Measurements from ENCODE around the gene GALK1. TPM values are rescaled to one million over a fixed set of nuclear protein-coding genes. Genes with fewer than 3 reads are reported as not detected.

The GALK1 gene
- total and polyA plus RNA-seq, 2 of the 13 experiments (the other 11 are each of a cell fraction or from before 2014, with no cell fraction given): 59.9 to 93.6 TPM

DNA sequence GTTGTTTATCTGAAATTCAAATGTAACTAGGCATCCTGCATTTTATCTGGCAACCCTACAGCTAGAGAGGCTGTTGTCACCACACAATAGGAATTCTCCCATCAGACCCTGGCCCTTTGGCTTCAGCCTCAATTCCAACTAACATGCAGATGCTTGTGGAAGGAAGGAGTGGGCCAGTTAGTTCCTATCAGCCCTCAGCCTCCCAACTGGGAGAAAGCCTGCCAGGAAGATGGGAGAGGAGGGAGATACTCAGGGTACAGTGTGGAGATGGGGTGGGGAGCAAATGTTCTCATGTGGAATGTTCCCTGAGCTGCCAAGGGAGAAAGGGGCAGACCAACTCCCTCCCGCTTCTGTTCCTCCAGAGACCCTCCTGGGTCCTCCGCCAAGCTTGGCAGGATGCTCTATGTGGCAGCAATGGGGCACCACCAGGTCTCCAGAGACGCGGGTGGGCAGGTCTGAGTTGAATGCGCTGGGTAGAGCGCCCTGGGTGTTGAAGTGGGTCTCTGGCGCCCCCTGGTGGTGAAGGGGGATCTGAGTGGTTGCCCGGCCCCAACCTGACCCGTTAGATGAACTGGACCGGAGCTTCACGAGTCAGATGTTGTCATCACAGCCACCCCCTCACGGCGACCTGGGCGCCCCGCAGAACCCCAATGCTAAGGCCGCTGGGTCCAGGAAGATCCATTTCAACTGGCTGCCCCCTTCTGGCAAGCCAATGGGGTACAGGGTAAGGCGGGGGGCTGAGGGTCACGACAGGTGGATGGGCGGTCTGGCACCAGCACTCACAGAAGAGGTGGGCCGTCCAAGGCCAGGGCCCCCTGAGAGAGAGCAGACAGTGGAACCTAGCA is 15.2 kb downstream of the GALK1 start (continued):
- TF ChIP-seq, protein P1, sequence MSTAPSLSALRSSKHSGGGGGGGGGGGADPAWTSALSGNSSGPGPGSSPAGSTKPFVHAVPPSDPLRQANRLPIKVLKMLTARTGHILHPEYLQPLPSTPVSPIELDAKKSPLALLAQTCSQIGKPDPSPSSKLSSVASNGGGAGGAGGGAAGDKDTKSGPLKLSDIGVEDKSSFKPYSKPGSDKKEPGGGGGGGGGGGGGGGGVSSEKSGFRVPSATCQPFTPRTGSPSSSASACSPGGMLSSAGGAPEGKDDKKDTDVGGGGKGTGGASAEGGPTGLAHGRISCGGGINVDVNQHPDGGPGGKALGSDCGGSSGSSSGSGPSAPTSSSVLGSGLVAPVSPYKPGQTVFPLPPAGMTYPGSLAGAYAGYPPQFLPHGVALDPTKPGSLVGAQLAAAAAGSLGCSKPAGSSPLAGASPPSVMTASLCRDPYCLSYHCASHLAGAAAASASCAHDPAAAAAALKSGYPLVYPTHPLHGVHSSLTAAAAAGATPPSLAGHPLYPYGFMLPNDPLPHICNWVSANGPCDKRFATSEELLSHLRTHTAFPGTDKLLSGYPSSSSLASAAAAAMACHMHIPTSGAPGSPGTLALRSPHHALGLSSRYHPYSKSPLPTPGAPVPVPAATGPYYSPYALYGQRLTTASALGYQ (CRISPR knock-in tag; IDR thresholded peaks at IDR 0.05): no peak
- TF ChIP-seq SMAD9 (CRISPR knock-in tag; IDR thresholded peaks at IDR 0.05): no peak
- TF ChIP-seq, protein P2, sequence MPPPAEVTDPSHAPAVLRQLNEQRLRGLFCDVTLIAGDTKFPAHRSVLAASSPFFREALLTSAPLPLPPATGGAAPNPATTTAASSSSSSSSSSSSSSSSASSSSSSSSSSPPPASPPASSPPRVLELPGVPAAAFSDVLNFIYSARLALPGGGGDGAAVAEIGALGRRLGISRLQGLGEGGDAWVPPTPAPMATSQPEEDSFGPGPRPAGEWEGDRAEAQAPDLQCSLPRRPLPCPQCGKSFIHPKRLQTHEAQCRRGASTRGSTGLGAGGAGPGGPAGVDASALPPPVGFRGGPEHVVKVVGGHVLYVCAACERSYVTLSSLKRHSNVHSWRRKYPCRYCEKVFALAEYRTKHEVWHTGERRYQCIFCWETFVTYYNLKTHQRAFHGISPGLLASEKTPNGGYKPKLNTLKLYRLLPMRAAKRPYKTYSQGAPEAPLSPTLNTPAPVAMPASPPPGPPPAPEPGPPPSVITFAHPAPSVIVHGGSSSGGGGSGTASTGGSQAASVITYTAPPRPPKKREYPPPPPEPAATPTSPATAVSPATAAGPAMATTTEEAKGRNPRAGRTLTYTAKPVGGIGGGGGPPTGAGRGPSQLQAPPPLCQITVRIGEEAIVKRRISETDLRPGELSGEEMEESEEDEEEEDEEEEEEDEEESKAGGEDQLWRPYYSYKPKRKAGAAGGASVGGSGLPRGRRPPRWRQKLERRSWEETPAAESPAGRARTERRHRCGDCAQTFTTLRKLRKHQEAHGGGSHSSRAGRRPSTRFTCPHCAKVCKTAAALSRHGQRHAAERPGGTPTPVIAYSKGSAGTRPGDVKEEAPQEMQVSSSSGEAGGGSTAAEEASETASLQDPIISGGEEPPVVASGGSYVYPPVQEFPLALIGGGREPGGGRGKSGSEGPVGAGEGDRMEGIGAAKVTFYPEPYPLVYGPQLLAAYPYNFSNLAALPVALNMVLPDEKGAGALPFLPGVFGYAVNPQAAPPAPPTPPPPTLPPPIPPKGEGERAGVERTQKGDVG (CRISPR knock-in tag; IDR thresholded peaks at IDR 0.05; ENCODE audit: borderline replicate concordance): no peak
- no peak for TF ChIP-seq ZNF720 (CRISPR knock-in tag; IDR thresholded peaks at IDR 0.05)
- no peak for TF ChIP-seq ZBTB3 (CRISPR knock-in tag; IDR thresholded peaks at IDR 0.05; ENCODE audit: borderline replicate concordance, low read depth)
- no peak for TF ChIP-seq ZNF431 (CRISPR knock-in tag; IDR thresholded peaks at IDR 0.05; ENCODE audit: borderline replicate concordance, low read depth)
- no peak for TF ChIP-seq SP1 (IDR thresholded peaks at IDR 0.05)
- no peak for TF ChIP-seq SP1 (CRISPR knock-in tag; IDR thresholded peaks at IDR 0.05)
- TF ChIP-seq KAT7 (CRISPR knock-in tag; IDR thresholded peaks at IDR 0.05; ENCODE audit: borderline replicate concordance): no peak
- no peak; the same call in 1 of the 2 replicates for TF ChIP-seq HNF4A (CRISPR knock-in tag; IDR thresholded peaks at IDR 0.05)
- peak; percentile 65; the same call in 1 of the 2 replicates for TF ChIP-seq KDM2A (CRISPR knock-in tag; IDR thresholded peaks at IDR 0.05; ENCODE audit: borderline replicate concordance, low read depth)
- no peak for TF ChIP-seq MAF1 (CRISPR knock-in tag; IDR thresholded peaks at IDR 0.05; ENCODE audit: borderline replicate concordance)
- no peak for TF ChIP-seq MXD4 (CRISPR knock-in tag; IDR thresholded peaks at IDR 0.05)
- TF ChIP-seq SMC3 (IDR thresholded peaks at IDR 0.05; ENCODE audit: low read length): peak; percentile 67
- TF ChIP-seq ZC3H4 (CRISPR knock-in tag; IDR thresholded peaks at IDR 0.05; ENCODE audit: borderline replicate concordance): no peak
- TF ChIP-seq, protein P3, sequence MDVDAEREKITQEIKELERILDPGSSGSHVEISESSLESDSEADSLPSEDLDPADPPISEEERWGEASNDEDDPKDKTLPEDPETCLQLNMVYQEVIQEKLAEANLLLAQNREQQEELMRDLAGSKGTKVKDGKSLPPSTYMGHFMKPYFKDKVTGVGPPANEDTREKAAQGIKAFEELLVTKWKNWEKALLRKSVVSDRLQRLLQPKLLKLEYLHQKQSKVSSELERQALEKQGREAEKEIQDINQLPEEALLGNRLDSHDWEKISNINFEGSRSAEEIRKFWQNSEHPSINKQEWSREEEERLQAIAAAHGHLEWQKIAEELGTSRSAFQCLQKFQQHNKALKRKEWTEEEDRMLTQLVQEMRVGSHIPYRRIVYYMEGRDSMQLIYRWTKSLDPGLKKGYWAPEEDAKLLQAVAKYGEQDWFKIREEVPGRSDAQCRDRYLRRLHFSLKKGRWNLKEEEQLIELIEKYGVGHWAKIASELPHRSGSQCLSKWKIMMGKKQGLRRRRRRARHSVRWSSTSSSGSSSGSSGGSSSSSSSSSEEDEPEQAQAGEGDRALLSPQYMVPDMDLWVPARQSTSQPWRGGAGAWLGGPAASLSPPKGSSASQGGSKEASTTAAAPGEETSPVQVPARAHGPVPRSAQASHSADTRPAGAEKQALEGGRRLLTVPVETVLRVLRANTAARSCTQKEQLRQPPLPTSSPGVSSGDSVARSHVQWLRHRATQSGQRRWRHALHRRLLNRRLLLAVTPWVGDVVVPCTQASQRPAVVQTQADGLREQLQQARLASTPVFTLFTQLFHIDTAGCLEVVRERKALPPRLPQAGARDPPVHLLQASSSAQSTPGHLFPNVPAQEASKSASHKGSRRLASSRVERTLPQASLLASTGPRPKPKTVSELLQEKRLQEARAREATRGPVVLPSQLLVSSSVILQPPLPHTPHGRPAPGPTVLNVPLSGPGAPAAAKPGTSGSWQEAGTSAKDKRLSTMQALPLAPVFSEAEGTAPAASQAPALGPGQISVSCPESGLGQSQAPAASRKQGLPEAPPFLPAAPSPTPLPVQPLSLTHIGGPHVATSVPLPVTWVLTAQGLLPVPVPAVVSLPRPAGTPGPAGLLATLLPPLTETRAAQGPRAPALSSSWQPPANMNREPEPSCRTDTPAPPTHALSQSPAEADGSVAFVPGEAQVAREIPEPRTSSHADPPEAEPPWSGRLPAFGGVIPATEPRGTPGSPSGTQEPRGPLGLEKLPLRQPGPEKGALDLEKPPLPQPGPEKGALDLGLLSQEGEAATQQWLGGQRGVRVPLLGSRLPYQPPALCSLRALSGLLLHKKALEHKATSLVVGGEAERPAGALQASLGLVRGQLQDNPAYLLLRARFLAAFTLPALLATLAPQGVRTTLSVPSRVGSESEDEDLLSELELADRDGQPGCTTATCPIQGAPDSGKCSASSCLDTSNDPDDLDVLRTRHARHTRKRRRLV (CRISPR knock-in tag; IDR thresholded peaks at IDR 0.05): no peak
- TF ChIP-seq, protein P4, sequence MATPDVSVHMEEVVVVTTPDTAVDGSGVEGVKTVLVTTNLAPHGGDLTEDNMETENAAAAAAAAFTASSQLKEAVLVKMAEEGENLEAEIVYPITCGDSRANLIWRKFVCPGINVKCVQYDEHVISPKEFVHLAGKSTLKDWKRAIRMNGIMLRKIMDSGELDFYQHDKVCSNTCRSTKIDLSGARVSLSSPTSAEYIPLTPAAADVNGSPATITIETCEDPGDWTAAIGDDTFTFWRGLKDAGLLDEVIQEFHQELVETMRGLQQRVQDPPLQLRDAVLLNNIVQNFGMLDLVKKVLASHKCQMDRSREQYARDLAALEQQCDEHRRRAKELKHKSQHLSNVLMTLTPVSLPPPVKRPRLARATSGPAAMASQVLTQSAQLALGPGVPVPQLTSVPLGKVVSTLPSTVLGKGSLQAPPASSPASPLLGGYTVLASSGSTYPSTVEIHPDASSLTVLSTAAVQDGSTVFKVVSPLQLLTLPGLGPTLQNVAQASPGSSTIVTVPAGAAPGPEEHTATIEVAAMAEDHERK (CRISPR knock-in tag; IDR thresholded peaks at IDR 0.05; ENCODE audit: low read depth): no peak
- TF ChIP-seq ZKSCAN8 (CRISPR knock-in tag; IDR thresholded peaks at IDR 0.05; ENCODE audit: borderline replicate concordance): no peak

Measured in HepG2 (cell line).